Measurements from ENCODE around the gene CSMD2. TPM values are rescaled to one million over a fixed set of nuclear protein-coding genes. Genes with fewer than 3 reads are reported as not detected.

Gene CSMD2
- total and polyA plus RNA-seq, 2 experiments from 2014 or later = 5.3 to 16.6 TPM

DNA sequence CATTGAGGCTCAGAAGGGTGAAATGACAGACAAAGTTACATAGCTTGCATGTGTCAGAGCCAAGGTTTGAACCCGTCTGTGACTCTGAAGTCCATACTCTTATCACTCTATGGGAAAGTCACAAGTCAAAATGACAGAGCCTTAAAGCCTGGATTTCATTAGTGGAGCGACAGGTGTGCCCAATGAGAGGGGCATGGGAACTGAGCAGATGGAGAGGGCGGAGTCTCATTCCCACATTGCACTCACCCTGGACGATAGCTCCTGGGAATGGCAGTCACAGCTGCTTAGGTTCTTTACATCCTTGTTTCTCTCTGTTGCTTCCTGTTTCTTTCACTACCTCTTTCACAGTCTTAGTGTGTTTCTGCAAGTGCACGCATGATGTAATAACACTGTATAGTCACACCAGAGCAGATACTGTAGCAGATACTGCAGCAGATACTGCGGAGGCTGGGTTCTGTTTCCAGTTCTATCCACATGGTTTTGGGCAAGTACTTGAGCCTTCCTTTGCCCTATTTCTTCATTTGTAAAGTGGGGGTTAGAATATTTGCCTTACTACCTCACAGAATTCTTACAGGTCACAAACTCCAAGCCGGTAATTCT, 565.4 kb downstream of the CSMD2 start (continued):
- TF ChIP-seq, protein P1, sequence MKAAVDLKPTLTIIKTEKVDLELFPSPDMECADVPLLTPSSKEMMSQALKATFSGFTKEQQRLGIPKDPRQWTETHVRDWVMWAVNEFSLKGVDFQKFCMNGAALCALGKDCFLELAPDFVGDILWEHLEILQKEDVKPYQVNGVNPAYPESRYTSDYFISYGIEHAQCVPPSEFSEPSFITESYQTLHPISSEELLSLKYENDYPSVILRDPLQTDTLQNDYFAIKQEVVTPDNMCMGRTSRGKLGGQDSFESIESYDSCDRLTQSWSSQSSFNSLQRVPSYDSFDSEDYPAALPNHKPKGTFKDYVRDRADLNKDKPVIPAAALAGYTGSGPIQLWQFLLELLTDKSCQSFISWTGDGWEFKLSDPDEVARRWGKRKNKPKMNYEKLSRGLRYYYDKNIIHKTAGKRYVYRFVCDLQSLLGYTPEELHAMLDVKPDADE (IDR thresholded peaks at IDR 0.05) = no peak

DNA sequence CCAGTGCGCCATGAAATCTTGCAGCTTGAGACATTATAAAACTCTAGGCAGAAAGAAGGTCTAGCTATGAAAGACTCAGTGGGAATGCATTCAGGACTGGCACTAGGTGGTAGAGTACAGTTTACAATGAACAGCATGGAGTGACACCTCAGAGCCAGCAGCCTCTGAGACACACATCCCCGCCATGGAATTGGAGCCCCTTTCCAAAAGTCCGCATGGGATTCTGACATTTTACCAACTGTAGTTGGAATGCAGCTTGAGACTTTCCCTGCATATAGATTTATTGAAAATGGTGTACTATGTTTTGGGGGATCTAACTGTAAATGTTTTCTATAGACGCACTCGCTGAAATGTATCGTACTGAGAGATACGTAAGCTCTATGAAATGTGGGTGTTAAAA, 576.3 kb downstream of the CSMD2 start:
- TF ChIP-seq NANOG (IDR thresholded peaks at IDR 0.05; ENCODE audit: borderline replicate concordance) = no peak
- TF ChIP-seq CREB1 (CRISPR knock-in tag; IDR thresholded peaks at IDR 0.05; ENCODE audit: low read depth) = no peak
- Mint-ChIP-seq H3K27me3 (ENCODE audit: insufficient read depth, low read depth, poor library complexity) (peaks cover 1% of the 10 kb centered on the region), H3K4me3 (no peak overlapping the region), H3K4me1 (no peaks in the 10 kb centered on the region), H3K36me3 (ENCODE audit: low read depth) (no peaks in the 10 kb centered on the region; the same call in 2 of the 3 replicates), H3K9me3 (no peaks in the 10 kb centered on the region), H3K27ac (no peak overlapping the region)
- no peak overlapping the region for H2AFZ ChIP-seq
- H3F3A ChIP-seq (replicated peaks; ENCODE audit: low read depth) = no peaks in the 10 kb centered on the region
- no peak overlapping the region for H3K4me2 ChIP-seq
- no peaks in the 10 kb centered on the region for H3K9me2 ChIP-seq (ENCODE audit: insufficient read depth)
- no peaks in the 10 kb centered on the region for H3K79me2 ChIP-seq (replicated peaks; ENCODE audit: insufficient read depth)
- H3K27ac ChIP-seq (ENCODE audit: low read depth) = no peak overlapping the region
- no peak for ATAC-seq
- H3K36me3 ChIP-seq (ENCODE audit: insufficient read depth) = no peaks in the 10 kb centered on the region
- H3K27me3 ChIP-seq (ENCODE audit: insufficient read depth) = no peaks in the 10 kb centered on the region
- H3K4me1 ChIP-seq (ENCODE audit: insufficient read depth) = no peaks in the 10 kb centered on the region
- no peak for DNase-seq (ENCODE audit: low spot score)
- no peak overlapping the region for H3K4me3 ChIP-seq
- no peaks in the 10 kb centered on the region; the same call in none of the 2 replicates for H4K20me1 ChIP-seq (replicated peaks; ENCODE audit: insufficient read depth)

DNA sequence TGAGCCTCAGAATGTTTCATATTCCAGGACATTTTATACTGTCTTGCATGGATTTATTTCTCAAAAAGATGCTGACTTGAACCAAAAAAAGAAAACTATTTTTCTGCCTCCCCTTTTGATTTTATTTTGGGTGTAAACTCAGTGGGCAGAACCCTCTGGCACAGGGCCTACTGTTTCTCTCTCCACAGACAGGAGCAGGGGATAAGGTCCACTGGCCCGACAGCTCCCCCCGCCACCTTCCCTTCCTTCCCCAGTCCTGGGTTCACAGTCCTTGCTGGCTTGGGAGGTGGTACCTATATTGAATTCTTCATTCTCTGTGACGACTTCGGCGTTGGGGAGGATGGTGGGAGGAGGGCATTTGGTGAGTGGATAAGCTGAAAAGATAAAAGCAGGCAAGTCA, 578.2 kb downstream of the CSMD2 start:
- Histone ChIP-seq H4K20me1 (replicated peaks; ENCODE audit: insufficient read depth) (no peaks in the 10 kb centered on the region; the same call in none of the 2 replicates), H3K36me3 (ENCODE audit: insufficient read depth) (no peaks in the 10 kb centered on the region), H3K4me1 (ENCODE audit: insufficient read depth) (no peaks in the 10 kb centered on the region), H3K4me3 (no peak overlapping the region), H2AFZ (no peak overlapping the region), H3K4me2 (no peak overlapping the region), H3K27ac (ENCODE audit: low read depth) (no peak overlapping the region), H3K27me3 (ENCODE audit: insufficient read depth) (no peaks in the 10 kb centered on the region), H3K9me2 (ENCODE audit: insufficient read depth) (no peaks in the 10 kb centered on the region), H3F3A (replicated peaks; ENCODE audit: low read depth) (no peaks in the 10 kb centered on the region), H3K79me2 (replicated peaks; ENCODE audit: insufficient read depth) (no peaks in the 10 kb centered on the region)
- H3K9me3 Mint-ChIP-seq = no peaks in the 10 kb centered on the region
- TF ChIP-seq JUNB (IDR thresholded peaks at IDR 0.05; ENCODE audit: unreplicated experiment) (no peak), POLR2AphosphoS5 (IDR thresholded peaks at IDR 0.05; ENCODE audit: low read depth) (no peak), NANOG (IDR thresholded peaks at IDR 0.05; ENCODE audit: borderline replicate concordance) (no peak), STAT1 (IDR thresholded peaks at IDR 0.05; ENCODE audit: unreplicated experiment) (no peak), EZH2 (IDR thresholded peaks at IDR 0.05; ENCODE audit: low read depth, unreplicated experiment) (no peak), CREB1 (CRISPR knock-in tag; IDR thresholded peaks at IDR 0.05; ENCODE audit: low read depth) (no peak), ZNF331 (CRISPR knock-in tag; IDR thresholded peaks at IDR 0.05; ENCODE audit: low read depth) (no peak)
- TF ChIP-seq, protein P2, sequence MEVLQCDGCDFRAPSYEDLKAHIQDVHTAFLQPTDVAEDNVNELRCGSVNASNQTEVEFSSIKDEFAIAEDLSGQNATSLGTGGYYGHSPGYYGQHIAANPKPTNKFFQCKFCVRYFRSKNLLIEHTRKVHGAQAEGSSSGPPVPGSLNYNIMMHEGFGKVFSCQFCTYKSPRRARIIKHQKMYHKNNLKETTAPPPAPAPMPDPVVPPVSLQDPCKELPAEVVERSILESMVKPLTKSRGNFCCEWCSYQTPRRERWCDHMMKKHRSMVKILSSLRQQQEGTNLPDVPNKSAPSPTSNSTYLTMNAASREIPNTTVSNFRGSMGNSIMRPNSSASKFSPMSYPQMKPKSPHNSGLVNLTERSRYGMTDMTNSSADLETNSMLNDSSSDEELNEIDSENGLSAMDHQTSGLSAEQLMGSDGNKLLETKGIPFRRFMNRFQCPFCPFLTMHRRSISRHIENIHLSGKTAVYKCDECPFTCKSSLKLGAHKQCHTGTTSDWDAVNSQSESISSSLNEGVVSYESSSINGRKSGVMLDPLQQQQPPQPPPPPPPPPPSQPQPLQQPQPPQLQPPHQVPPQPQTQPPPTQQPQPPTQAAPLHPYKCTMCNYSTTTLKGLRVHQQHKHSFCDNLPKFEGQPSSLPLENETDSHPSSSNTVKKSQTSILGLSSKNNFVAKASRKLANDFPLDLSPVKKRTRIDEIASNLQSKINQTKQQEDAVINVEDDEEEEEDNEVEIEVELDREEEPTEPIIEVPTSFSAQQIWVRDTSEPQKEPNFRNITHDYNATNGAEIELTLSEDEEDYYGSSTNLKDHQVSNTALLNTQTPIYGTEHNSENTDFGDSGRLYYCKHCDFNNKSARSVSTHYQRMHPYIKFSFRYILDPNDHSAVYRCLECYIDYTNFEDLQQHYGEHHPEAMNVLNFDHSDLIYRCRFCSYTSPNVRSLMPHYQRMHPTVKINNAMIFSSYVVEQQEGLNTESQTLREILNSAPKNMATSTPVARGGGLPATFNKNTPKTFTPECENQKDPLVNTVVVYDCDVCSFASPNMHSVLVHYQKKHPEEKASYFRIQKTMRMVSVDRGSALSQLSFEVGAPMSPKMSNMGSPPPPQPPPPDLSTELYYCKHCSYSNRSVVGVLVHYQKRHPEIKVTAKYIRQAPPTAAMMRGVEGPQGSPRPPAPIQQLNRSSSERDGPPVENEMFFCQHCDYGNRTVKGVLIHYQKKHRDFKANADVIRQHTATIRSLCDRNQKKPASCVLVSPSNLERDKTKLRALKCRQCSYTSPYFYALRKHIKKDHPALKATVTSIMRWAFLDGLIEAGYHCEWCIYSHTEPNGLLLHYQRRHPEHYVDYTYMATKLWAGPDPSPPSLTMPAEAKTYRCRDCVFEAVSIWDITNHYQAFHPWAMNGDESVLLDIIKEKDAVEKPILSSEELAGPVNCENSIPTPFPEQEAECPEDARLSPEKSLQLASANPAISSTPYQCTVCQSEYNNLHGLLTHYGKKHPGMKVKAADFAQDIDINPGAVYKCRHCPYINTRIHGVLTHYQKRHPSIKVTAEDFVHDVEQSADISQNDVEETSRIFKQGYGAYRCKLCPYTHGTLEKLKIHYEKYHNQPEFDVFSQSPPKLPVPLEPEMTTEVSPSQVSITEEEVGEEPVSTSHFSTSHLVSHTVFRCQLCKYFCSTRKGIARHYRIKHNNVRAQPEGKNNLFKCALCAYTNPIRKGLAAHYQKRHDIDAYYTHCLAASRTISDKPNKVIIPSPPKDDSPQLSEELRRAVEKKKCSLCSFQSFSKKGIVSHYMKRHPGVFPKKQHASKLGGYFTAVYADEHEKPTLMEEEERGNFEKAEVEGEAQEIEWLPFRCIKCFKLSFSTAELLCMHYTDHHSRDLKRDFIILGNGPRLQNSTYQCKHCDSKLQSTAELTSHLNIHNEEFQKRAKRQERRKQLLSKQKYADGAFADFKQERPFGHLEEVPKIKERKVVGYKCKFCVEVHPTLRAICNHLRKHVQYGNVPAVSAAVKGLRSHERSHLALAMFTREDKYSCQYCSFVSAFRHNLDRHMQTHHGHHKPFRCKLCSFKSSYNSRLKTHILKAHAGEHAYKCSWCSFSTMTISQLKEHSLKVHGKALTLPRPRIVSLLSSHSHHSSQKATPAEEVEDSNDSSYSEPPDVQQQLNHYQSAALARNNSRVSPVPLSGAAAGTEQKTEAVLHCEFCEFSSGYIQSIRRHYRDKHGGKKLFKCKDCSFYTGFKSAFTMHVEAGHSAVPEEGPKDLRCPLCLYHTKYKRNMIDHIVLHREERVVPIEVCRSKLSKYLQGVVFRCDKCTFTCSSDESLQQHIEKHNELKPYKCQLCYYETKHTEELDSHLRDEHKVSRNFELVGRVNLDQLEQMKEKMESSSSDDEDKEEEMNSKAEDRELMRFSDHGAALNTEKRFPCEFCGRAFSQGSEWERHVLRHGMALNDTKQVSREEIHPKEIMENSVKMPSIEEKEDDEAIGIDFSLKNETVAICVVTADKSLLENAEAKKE (CRISPR knock-in tag; IDR thresholded peaks at IDR 0.05) = no peak
- TF ChIP-seq, protein P1 (IDR thresholded peaks at IDR 0.05) = no peak
- no peaks in the 10 kb centered on the region for H3K27me3 Mint-ChIP-seq (ENCODE audit: insufficient read depth, low read depth, poor library complexity)
- no peak overlapping the region for H3K27ac Mint-ChIP-seq
- H3K4me3 Mint-ChIP-seq = no peak overlapping the region
- H3K36me3 Mint-ChIP-seq (ENCODE audit: low read depth) = no peaks in the 10 kb centered on the region; the same call in 1 of the 3 replicates
- DNase-seq (ENCODE audit: low spot score) (no peak), ATAC-seq (no peak)
- no peaks in the 10 kb centered on the region for H3K4me1 Mint-ChIP-seq
